ENCODE data around the gene NCK2. TPM values are rescaled to one million over a fixed set of nuclear protein-coding genes. Genes with fewer than 3 reads are reported as not detected.

Gene NCK2
- total and polyA plus RNA-seq, 10 of the 15 experiments (the other 5 are each of a cell fraction or from before 2014, with no cell fraction given), result 1.2 to 30.9 (median 14.1) TPM

- Histone ChIP-seq H3K4me3 (no peak overlapping the region), H3K4me2 (ENCODE audit: control insufficient read depth, insufficient read depth) (peak overlapping the region; percentile 85), H3K9me3 (replicated peaks; ENCODE audit: control insufficient read depth, insufficient read depth, low read length) (no peaks in the 10 kb centered on the region), H3K9ac (ENCODE audit: control insufficient read depth, insufficient read depth, low read length) (no peak overlapping the region), H3K4me1 (ENCODE audit: control insufficient read depth, insufficient read depth, low read length) (peaks cover 26% of the 10 kb centered on the region), H3K27me3 (replicated peaks in 1 of 2; ENCODE audit: control insufficient read depth in 2 of 2, insufficient read depth in 2 of 2, low read length in 1 of 2) (no peaks in the 10 kb centered on the region), H2AFZ (ENCODE audit: control insufficient read depth, low read depth, low read length) (no peak overlapping the region), H3K27ac (ENCODE audit: control insufficient read depth, insufficient read depth) (peak overlapping the region; percentile 51), H3K36me3 (ENCODE audit: control insufficient read depth in 2 of 2, insufficient read depth in 2 of 2, low read length in 1 of 2) (peaks cover 0 to 2% of the 10 kb centered on the region in 2 experiments; a peak in 1 of 4 replicates), H4K20me1 (ENCODE audit: control insufficient read depth, insufficient read depth) (no peaks in the 10 kb centered on the region), H3K79me2 (ENCODE audit: control insufficient read depth, insufficient read depth, low read length) (peaks cover 54% of the 10 kb centered on the region)
- ChIA-PET SMC1A (ENCODE audit: uncharacterized antibody, unreplicated experiment) (interaction anchor here (0.7 to 2.8 kb wide), 5 partner anchors 13 to 29 kb away, joined by 3 to 10 read pairs (median 3); no protein-coding TSS in a partner anchor), POLR2A (interaction anchor here (0.8 kb wide), 1 partner anchor 21 kb away, joined by 3 read pairs; no protein-coding TSS in a partner anchor), CTCF (interaction anchor here (0.6 to 2.1 kb wide), 3 partner anchors 11 to 71 kb away, joined by 3 to 6 read pairs (median 4); no protein-coding TSS in a partner anchor), RAD21 (ENCODE audit: unreplicated experiment) (interaction anchor here (0.9 to 1.9 kb wide), 3 partner anchors 13 to 30 kb away, joined by 3 to 7 read pairs (median 4); no protein-coding TSS in a partner anchor)
- in situ Hi-C loops (cut with MboI) (no loop called here), intact Hi-C loops (cut with micrococcal nuclease; ENCODE audit: unreplicated experiment) (no loop called here)
- DNase-seq (ENCODE audit: low read depth, low spot score) (no peak), FAIRE-seq (no peak), ATAC-seq (peak; percentile 30; the same call in 2 of the 3 replicates)
- TF ChIP-seq SMARCA5 (IDR thresholded peaks at IDR 0.05) (no peak), TCF7 (IDR thresholded peaks at IDR 0.05; ENCODE audit: borderline replicate concordance) (no peak), SIN3A (IDR thresholded peaks at IDR 0.05; ENCODE audit: low read depth, low read length) (no peak), RFX5 (IDR thresholded peaks at IDR 0.05; ENCODE audit: low read depth, low read length) (no peak), CBFB (IDR thresholded peaks at IDR 0.05; ENCODE audit: low read depth) (no peak), SREBF1 (IDR thresholded peaks at IDR 0.05; ENCODE audit: low read length) (no peak), PKNOX1 (IDR thresholded peaks at IDR 0.05) (no peak), SMC3 (IDR thresholded peaks at IDR 0.05; ENCODE audit: borderline replicate concordance, low read length) (no peak), RELA (IDR thresholded peaks at IDR 0.05; ENCODE audit: borderline replicate concordance, partially characterized antibody) (no peak), BRCA1 (IDR thresholded peaks at IDR 0.05; ENCODE audit: low read depth, low read length) (no peak), ESRRA (IDR thresholded peaks at IDR 0.05; ENCODE audit: low read length) (no peak), EGR1 (IDR thresholded peaks at IDR 0.05; ENCODE audit: borderline replicate concordance in 1 of 2, low read depth in 2 of 2, low read length in 2 of 2) (no peak)
- TF ChIP-seq, protein P1, sequence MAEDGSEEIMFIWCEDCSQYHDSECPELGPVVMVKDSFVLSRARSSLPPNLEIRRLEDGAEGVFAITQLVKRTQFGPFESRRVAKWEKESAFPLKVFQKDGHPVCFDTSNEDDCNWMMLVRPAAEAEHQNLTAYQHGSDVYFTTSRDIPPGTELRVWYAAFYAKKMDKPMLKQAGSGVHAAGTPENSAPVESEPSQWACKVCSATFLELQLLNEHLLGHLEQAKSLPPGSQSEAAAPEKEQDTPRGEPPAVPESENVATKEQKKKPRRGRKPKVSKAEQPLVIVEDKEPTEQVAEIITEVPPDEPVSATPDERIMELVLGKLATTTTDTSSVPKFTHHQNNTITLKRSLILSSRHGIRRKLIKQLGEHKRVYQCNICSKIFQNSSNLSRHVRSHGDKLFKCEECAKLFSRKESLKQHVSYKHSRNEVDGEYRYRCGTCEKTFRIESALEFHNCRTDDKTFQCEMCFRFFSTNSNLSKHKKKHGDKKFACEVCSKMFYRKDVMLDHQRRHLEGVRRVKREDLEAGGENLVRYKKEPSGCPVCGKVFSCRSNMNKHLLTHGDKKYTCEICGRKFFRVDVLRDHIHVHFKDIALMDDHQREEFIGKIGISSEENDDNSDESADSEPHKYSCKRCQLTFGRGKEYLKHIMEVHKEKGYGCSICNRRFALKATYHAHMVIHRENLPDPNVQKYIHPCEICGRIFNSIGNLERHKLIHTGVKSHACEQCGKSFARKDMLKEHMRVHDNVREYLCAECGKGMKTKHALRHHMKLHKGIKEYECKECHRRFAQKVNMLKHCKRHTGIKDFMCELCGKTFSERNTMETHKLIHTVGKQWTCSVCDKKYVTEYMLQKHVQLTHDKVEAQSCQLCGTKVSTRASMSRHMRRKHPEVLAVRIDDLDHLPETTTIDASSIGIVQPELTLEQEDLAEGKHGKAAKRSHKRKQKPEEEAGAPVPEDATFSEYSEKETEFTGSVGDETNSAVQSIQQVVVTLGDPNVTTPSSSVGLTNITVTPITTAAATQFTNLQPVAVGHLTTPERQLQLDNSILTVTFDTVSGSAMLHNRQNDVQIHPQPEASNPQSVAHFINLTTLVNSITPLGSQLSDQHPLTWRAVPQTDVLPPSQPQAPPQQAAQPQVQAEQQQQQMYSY (CRISPR knock-in tag; IDR thresholded peaks at IDR 0.05), result no peak
- TF ChIP-seq, protein P2, sequence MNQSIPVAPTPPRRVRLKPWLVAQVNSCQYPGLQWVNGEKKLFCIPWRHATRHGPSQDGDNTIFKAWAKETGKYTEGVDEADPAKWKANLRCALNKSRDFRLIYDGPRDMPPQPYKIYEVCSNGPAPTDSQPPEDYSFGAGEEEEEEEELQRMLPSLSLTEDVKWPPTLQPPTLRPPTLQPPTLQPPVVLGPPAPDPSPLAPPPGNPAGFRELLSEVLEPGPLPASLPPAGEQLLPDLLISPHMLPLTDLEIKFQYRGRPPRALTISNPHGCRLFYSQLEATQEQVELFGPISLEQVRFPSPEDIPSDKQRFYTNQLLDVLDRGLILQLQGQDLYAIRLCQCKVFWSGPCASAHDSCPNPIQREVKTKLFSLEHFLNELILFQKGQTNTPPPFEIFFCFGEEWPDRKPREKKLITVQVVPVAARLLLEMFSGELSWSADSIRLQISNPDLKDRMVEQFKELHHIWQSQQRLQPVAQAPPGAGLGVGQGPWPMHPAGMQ (IDR thresholded peaks at IDR 0.05; ENCODE audit: borderline replicate concordance), result no peak
- TF ChIP-seq, protein P3, sequence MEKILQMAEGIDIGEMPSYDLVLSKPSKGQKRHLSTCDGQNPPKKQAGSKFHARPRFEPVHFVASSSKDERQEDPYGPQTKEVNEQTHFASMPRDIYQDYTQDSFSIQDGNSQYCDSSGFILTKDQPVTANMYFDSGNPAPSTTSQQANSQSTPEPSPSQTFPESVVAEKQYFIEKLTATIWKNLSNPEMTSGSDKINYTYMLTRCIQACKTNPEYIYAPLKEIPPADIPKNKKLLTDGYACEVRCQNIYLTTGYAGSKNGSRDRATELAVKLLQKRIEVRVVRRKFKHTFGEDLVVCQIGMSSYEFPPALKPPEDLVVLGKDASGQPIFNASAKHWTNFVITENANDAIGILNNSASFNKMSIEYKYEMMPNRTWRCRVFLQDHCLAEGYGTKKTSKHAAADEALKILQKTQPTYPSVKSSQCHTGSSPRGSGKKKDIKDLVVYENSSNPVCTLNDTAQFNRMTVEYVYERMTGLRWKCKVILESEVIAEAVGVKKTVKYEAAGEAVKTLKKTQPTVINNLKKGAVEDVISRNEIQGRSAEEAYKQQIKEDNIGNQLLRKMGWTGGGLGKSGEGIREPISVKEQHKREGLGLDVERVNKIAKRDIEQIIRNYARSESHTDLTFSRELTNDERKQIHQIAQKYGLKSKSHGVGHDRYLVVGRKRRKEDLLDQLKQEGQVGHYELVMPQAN (conservative IDR thresholded peaks at IDR 0.05), result no peak
- BruUV-seq (replicated peaks), result no TSS peak
- WGBS (ENCODE audit: insufficient coverage, insufficient replicate concordance, low lambda C conversion rate, missing lambda C conversion rate), result 75% methylated on average over 5 of the region's 5 CpGs
These were observed 31.8 kb downstream of the NCK2 start for GRCh38 chr2:105776560-105776928.

All from GM12878 (cell line).